Gastroesophageal sphincter (tissue), 3 donors: Measurements from ENCODE around the gene CHP2.

Experiments
- POLR2A ChIP-seq, 2 donors: fragments of 450-650 bp; IDR thresholded peaks; one replicate each; pipeline ENCODE4 v1.6.1; 2017; ENCODE audit warnings: antibody characterized with exemption in 2 of 2, mild to moderate bottlenecking in 2 of 2, moderate library complexity in 1 of 2
- POLR2AphosphoS5 ChIP-seq: sonication (generic); formaldehyde crosslinking; IDR thresholded peaks from one replicate; pipeline ENCODE4 v1.6.1; 2017; ENCODE audit warnings: antibody characterized with exemption
- TF ChIP-seq, protein P1 (sequence below), 4 experiments: fragments of 200-600 bp in 2 of 4; fragments of 450-650 bp in 2 of 4; sonication (generic) in 1 of 4; IDR thresholded peaks; one replicate each; pipeline ENCODE4 v1.5.1; 2017 to 2019; ENCODE audit warnings: antibody characterized with exemption in 4 of 4, mild to moderate bottlenecking in 2 of 4, moderate library complexity in 2 of 4

DNA sequence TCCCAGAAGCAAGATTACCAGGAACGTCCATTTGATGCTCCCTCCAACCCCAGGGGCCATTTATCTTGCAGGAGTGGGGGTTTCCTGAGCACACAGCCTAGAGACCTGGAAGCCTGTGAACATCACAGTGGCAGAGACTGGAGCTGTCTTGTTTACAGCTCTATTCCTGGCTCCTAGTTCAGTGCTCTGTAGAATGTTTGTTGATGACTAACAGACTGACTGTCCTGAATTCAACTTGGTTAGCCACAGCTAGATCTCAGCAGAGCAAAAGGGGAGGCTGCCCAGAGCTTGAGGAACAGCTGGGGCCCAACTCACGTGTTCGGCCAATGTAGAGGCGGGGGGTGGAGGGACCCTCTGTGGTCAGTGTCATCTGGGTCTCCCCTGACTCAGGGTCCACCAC, 48.4 kb upstream of the CHP2 start:
- TF ChIP-seq POLR2AphosphoS5 = no peak
- TF ChIP-seq POLR2A (IDR thresholded peaks at IDR 0.05) = no peak
- TF ChIP-seq, protein P1, sequence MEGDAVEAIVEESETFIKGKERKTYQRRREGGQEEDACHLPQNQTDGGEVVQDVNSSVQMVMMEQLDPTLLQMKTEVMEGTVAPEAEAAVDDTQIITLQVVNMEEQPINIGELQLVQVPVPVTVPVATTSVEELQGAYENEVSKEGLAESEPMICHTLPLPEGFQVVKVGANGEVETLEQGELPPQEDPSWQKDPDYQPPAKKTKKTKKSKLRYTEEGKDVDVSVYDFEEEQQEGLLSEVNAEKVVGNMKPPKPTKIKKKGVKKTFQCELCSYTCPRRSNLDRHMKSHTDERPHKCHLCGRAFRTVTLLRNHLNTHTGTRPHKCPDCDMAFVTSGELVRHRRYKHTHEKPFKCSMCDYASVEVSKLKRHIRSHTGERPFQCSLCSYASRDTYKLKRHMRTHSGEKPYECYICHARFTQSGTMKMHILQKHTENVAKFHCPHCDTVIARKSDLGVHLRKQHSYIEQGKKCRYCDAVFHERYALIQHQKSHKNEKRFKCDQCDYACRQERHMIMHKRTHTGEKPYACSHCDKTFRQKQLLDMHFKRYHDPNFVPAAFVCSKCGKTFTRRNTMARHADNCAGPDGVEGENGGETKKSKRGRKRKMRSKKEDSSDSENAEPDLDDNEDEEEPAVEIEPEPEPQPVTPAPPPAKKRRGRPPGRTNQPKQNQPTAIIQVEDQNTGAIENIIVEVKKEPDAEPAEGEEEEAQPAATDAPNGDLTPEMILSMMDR (IDR thresholded peaks at IDR 0.05) = no peak
